CD4-positive, alpha-beta T cell treated with Interleukin-12 subunit alpha and Interleukin-12 subunit beta, for 1 hour (primary cell): ENCODE data around the gene MYCL.

ENCODE experiments used
- DNase-seq: peaks from one replicate; pipeline ENCODE4 v3.0.0-alpha.2; 2020

Gene MYCL

DNA sequence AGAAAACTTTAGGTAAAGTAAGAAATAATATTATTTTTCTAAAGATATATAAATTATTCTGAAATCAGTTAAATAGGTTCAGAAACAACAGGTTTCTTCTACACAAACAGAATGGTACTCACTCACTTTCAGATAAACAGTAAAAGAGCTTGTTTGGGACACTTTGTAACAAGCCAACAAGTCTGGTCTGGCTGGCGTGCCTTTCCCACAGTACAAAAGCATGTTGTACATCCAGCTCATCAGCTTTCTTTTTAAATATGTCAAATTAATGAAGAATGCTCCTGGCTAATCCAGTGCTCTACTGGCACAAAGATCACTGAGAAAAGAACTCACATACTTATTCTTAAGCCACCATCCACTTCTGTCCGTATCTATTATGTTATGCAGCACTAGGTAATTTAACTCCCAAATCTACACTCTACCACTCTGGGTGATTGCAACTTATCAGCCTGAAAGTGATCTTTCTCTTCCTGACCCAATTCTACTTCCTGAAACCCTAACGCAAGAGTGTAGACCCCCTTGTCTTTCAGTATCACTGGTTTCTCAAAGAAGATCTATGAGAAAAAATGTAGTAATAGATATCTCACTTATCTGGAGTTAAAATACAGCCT lies 51.0 kb downstream of the MYCL start:
- DNase-seq, result no peak

- DNase-seq, result no peak
These were observed 52.5 kb downstream of the MYCL start for GRCh38 chr1:39849203-39849602.

- DNase-seq, result no peak
These were observed 53.8 kb downstream of the MYCL start for GRCh38 chr1:39847940-39848339.

DNA sequence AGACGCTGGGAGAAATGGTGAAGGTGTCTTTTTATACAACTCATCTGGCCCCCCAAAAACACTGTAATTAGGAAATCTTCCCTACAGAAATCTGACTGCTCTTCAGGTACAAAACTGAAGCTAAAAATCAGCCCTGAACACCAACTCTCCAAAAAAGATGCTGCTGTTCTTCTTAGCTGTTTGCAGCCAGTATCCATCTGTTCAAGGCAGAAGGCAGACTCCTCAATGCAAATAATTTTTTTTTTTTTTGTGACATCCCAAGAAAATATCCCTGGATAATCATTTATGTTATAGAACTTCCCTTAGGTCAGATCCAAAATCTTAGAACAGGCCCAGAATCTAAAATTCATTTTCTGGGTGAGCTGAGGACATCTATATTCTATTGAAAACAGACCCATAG lies 54.9 kb downstream of the MYCL start:
- no peak for DNase-seq

- peak; percentile 88 for DNase-seq
These were observed 55.8 kb downstream of the MYCL start for GRCh38 chr1:39845569-39846566.
